ENCODE measurements around the gene DAW1.

Gene DAW1, protein sequence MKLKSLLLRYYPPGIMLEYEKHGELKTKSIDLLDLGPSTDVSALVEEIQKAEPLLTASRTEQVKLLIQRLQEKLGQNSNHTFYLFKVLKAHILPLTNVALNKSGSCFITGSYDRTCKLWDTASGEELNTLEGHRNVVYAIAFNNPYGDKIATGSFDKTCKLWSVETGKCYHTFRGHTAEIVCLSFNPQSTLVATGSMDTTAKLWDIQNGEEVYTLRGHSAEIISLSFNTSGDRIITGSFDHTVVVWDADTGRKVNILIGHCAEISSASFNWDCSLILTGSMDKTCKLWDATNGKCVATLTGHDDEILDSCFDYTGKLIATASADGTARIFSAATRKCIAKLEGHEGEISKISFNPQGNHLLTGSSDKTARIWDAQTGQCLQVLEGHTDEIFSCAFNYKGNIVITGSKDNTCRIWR

GRCh38 chr2:227871375-227871791 lies at the start of gene DAW1:
DAW1 (plus strand) TSS chr2:227871631; CDS start chr2:227871690, 59 bp downstream.
- Mint-ChIP-seq H3K4me3 (peak within 1 kb of the TSS; percentile 68 to 77 (median 76)), H3K36me3 (ENCODE audit: low read depth) (no peaks in the 10 kb centered on the region), H3K4me1 (no peaks in the 10 kb centered on the region)

GRCh38 chr2:227822416-227823003 lies 48.9 kb upstream of the DAW1 start:
- Mint-ChIP-seq H3K27me3 (ENCODE audit: low read depth) (no peaks in the 10 kb centered on the region), H3K9me3 (peaks cover 2% of the 10 kb centered on the region), H3K4me3 (no peak overlapping the region), H3K27ac (no peak overlapping the region), H3K4me1 (peaks cover 9% of the 10 kb centered on the region), H3K36me3 (ENCODE audit: low read depth) (no peaks in the 10 kb centered on the region)
- TF ChIP-seq CTCF (IDR thresholded peaks at IDR 0.05; ENCODE audit: unreplicated experiment in 3 of 3) = no peak

More at GRCh38 chr2:227871375-227871791, at the start of gene DAW1:
- H3K9me3 Mint-ChIP-seq = no peaks in the 10 kb centered on the region
- no peak for TF ChIP-seq CTCF (IDR thresholded peaks at IDR 0.05; ENCODE audit: unreplicated experiment in 3 of 3)
- no peak within 1 kb of the TSS for H3K27ac Mint-ChIP-seq
- peaks cover 27% of the 10 kb centered on the region for H3K27me3 Mint-ChIP-seq (ENCODE audit: low read depth)

GRCh38 chr2:227823922-227824321 lies 47.5 kb upstream of the DAW1 start:
- no peak for TF ChIP-seq CTCF (IDR thresholded peaks at IDR 0.05; ENCODE audit: unreplicated experiment in 3 of 3)
- Mint-ChIP-seq H3K4me1 (no peaks in the 10 kb centered on the region), H3K27ac (no peak overlapping the region), H3K36me3 (ENCODE audit: low read depth) (no peaks in the 10 kb centered on the region), H3K4me3 (no peak overlapping the region), H3K9me3 (peaks cover 2% of the 10 kb centered on the region), H3K27me3 (ENCODE audit: low read depth) (no peaks in the 10 kb centered on the region)

GRCh38 chr2:227824711-227825110 lies 46.7 kb upstream of the DAW1 start:
- Mint-ChIP-seq H3K9me3 (peaks cover 2% of the 10 kb centered on the region), H3K4me3 (no peak overlapping the region), H3K27ac (no peak overlapping the region), H3K27me3 (ENCODE audit: low read depth) (no peaks in the 10 kb centered on the region), H3K36me3 (ENCODE audit: low read depth) (no peaks in the 10 kb centered on the region), H3K4me1 (no peaks in the 10 kb centered on the region)
- no peak for TF ChIP-seq CTCF (IDR thresholded peaks at IDR 0.05; ENCODE audit: unreplicated experiment in 3 of 3)

- H3K27me3 Mint-ChIP-seq (ENCODE audit: low read depth) = no peaks in the 10 kb centered on the region
- H3K4me3 Mint-ChIP-seq = no peak overlapping the region
- H3K27ac Mint-ChIP-seq = no peak overlapping the region
- H3K36me3 Mint-ChIP-seq (ENCODE audit: low read depth) = no peaks in the 10 kb centered on the region
- no peak for TF ChIP-seq CTCF (IDR thresholded peaks at IDR 0.05; ENCODE audit: unreplicated experiment in 3 of 3)
- no peaks in the 10 kb centered on the region for H3K4me1 Mint-ChIP-seq
- peaks cover 2% of the 10 kb centered on the region for H3K9me3 Mint-ChIP-seq
Measured at GRCh38 chr2:227826019-227826521, 45.4 kb upstream of the DAW1 start.
